ENCODE results near the gene CNIH2. TPM values are rescaled to one million over a fixed set of nuclear protein-coding genes. Genes with fewer than 3 reads are reported as not detected.
"Not testable (repeated sequence)": the region's sequence is repeated elsewhere in the genome, so short reads cannot be mapped to it uniquely, and the experiment has no call there.

The CNIH2 gene
- total RNA-seq, 4 donors from 2014 or later: 0.41 TPM; not detected in 3

DNA sequence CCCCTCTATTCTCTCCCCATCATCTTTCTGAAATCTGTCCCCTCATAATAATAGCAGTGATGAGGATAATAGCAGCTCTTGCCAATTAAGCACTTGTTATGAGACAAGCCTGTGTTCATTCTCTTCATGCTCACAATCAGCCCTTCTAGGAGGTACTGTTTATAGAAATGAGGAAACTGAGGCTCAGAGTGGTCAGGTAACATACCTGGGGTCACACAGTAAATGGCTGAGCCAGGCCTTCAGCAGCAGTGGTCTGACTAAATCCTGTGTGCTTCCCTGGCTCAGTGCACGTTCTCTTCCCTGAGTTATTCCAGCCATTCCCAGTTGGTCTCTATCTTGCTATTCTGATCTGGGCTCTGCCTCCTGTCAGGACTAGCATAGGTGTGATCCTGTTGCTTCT lies 3.8 kb upstream of the CNIH2 start:
- TF ChIP-seq POLR2A (IDR thresholded peaks at IDR 0.05): no peak
- no peak for TF ChIP-seq EP300 (IDR thresholded peaks at IDR 0.05; ENCODE audit: low read depth)
- TF ChIP-seq POLR2AphosphoS5 (IDR thresholded peaks at IDR 0.05): no peak
- TF ChIP-seq CTCF (IDR thresholded peaks at IDR 0.05): no peak
- H3K4me3 ChIP-seq: no peak overlapping the region
- H3K9me3 ChIP-seq: no peaks in the 10 kb centered on the region
- H3K27ac ChIP-seq: no peak overlapping the region
- peaks cover 13 to 28% (median 21%) of the 10 kb centered on the region in 4 donors for H3K4me1 ChIP-seq
- in situ Hi-C loops (cut with MboI; ENCODE audit: low pct_ligation_motif_present in 1 of 4, low pct_unique_long_range_greater_than_20kb in 1 of 4, low sequenced_read_pairs in 3 of 4) (no loop called here), intact Hi-C loops (cut with DNase I; ENCODE audit: low total_unique reads) (no loop called here)
- H3K36me3 ChIP-seq: peaks cover 0 to 40% (median 21%) of the 10 kb centered on the region in 4 donors
- H3K27me3 ChIP-seq: no peaks in the 10 kb centered on the region
- no peak for DNase-seq
- WGBS, 2 donors (ENCODE audit: low coverage in 1 of 2): 58% methylated on average over 1 of the region's 1 CpG; no CpG with 5 or more reads in 1 of the 2 donors

GRCh38 chr11:66275396-66275795 lies 2.6 kb upstream of the CNIH2 start:
- no peaks in the 10 kb centered on the region for H3K9me3 ChIP-seq
- in situ Hi-C loops (cut with MboI; ENCODE audit: low pct_ligation_motif_present in 1 of 4, low pct_unique_long_range_greater_than_20kb in 1 of 4, low sequenced_read_pairs in 3 of 4) (no loop called here), intact Hi-C loops (cut with DNase I; ENCODE audit: low total_unique reads) (no loop called here)
- no peak for DNase-seq
- no peak overlapping the region for H3K27ac ChIP-seq
- no peaks in the 10 kb centered on the region for H3K27me3 ChIP-seq
- no peak overlapping the region for H3K4me3 ChIP-seq
- 93% methylated on average over 8 of the region's 8 CpGs; no CpG with 5 or more reads in 1 of the 2 donors for WGBS, 2 donors (ENCODE audit: low coverage in 1 of 2)
- TF ChIP-seq POLR2AphosphoS5 (IDR thresholded peaks at IDR 0.05) (no peak), POLR2A (IDR thresholded peaks at IDR 0.05) (no peak), EP300 (IDR thresholded peaks at IDR 0.05; ENCODE audit: low read depth) (no peak), CTCF (IDR thresholded peaks at IDR 0.05) (no peak)
- peaks cover 0 to 40% (median 21%) of the 10 kb centered on the region in 4 donors for H3K36me3 ChIP-seq
- peaks cover 6 to 16% (median 14%) of the 10 kb centered on the region in 4 donors for H3K4me1 ChIP-seq

GRCh38 chr11:66275984-66276612 lies 1.9 kb upstream of the CNIH2 start:
- Histone ChIP-seq H3K27me3 (no peaks in the 10 kb centered on the region), H3K27ac (no peak overlapping the region), H3K4me1 (peaks cover 0 to 14% (median 11%) of the 10 kb centered on the region in 4 donors), H3K36me3 (peaks cover 0 to 40% (median 21%) of the 10 kb centered on the region in 4 donors), H3K9me3 (no peaks in the 10 kb centered on the region), H3K4me3 (no peak overlapping the region)
- in situ Hi-C loops (cut with MboI; ENCODE audit: low pct_ligation_motif_present in 1 of 4, low pct_unique_long_range_greater_than_20kb in 1 of 4, low sequenced_read_pairs in 3 of 4): no loop called here
- no peak for DNase-seq
- intact Hi-C loops (cut with DNase I; ENCODE audit: low total_unique reads): no loop called here
- 89 to 90% methylated on average over 2 to 14 of the region's 14 CpGs for WGBS, 2 donors (ENCODE audit: low coverage in 1 of 2)
- TF ChIP-seq EP300 (IDR thresholded peaks at IDR 0.05; ENCODE audit: low read depth) (no peak), CTCF (IDR thresholded peaks at IDR 0.05) (no peak), POLR2A (IDR thresholded peaks at IDR 0.05) (no peak)

DNA sequence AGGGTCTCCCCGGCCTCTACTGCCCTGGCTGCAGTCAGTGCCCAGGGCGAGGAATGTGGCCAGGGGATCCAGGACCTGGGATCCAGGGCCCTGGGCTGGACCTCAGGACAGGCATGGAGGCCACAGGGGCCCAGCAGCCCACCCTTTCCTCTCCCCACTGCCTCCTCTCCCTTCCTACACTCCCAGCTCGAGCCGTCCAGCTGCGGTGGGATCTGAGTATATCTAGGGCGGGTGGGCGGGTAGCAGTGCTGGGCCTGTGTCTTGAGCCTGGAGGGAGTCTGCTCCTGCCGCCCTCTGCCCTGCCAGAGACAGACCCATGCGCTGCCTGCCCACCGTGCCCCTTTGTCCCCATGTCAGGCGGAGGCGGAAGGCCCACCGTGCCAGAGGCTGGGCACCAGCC lies 1.4 kb upstream of the CNIH2 start:
- intact Hi-C loops (cut with DNase I; ENCODE audit: low total_unique reads); in situ Hi-C loops (cut with MboI; ENCODE audit: low pct_ligation_motif_present in 1 of 4, low pct_unique_long_range_greater_than_20kb in 1 of 4, low sequenced_read_pairs in 3 of 4); H3K27ac ChIP-seq; H3K4me3 ChIP-seq; H3K9me3 ChIP-seq; DNase-seq; H3K27me3 ChIP-seq: not testable (repeated sequence)
- Histone ChIP-seq H3K36me3 (peaks cover 0 to 40% (median 20%) of the 10 kb centered on the region in 4 donors), H3K4me1 (peaks cover 0 to 14% (median 11%) of the 10 kb centered on the region in 4 donors)
- WGBS, 2 donors (ENCODE audit: low coverage in 1 of 2): 87% methylated on average over 11 of the region's 13 CpGs; no CpG with 5 or more reads in 1 of the 2 donors

- H3K4me3 ChIP-seq; DNase-seq; H3K27me3 ChIP-seq; in situ Hi-C loops (cut with MboI; ENCODE audit: low pct_ligation_motif_present in 1 of 4, low pct_unique_long_range_greater_than_20kb in 1 of 4, low sequenced_read_pairs in 3 of 4); H3K9me3 ChIP-seq; intact Hi-C loops (cut with DNase I; ENCODE audit: low total_unique reads): not testable (repeated sequence)
- WGBS, 2 donors (ENCODE audit: low coverage in 1 of 2): 74 to 75% methylated on average over 1 to 4 of the region's 4 CpGs
- peaks cover 0 to 36% (median 18%) of the 10 kb centered on the region in 4 donors for H3K36me3 ChIP-seq
- peak overlapping the region in 1 of 4 donors; percentile 49 for H3K27ac ChIP-seq
- peaks cover under 1 to 14% (median 12%) of the 10 kb centered on the region in 4 donors for H3K4me1 ChIP-seq
These were observed 911 bp upstream of the CNIH2 start for GRCh38 chr11:66277064-66277463.
